Pancreas (tissue), 10 donors: ENCODE results near the gene ARID5B. TPM values are rescaled to one million over a fixed set of nuclear protein-coding genes. Genes with fewer than 3 reads are reported as not detected.

Source experiments
- ATAC-seq, 4 donors: fragments of 200-7000 bp; cut with Tn5 transposase; one replicate each; pipeline versions ENCODE4 v1.8.0 to v1.9.1; 2020; ENCODE audit warnings: mild to moderate bottlenecking in 4 of 4, moderate library complexity in 4 of 4
- DNase-seq, 6 donors: peaks; one replicate each; pipeline ENCODE4 v3.0.0-alpha.2; 2020
- FAIRE-seq: peaks from 2 replicates; lab custom pipeline; 2012; peaks lifted over from hg19 to GRCh38; lab: Jason Lieb, UNC
- H3K27ac ChIP-seq, 4 donors: fragments of 200-600 bp; sonication (generic); 1 replicate in 3 of 4; 2 replicates in 1 of 4; pipeline versions ENCODE4 v1.5.0 to v1.8.0; 2020
- H3K27me3 ChIP-seq, 4 donors: fragments of 200-600 bp; one replicate each; pipeline ENCODE4 v1.8.0; 2021
- H3K36me3 ChIP-seq, 3 donors: fragments of 200-600 bp; sonication (generic) in 1 of 3; one replicate each; pipeline versions ENCODE4 v1.5.0 to v1.8.0; 2020 to 2021
- H3K4me1 ChIP-seq, 3 donors: fragments of 200-600 bp; one replicate each; pipeline ENCODE4 v1.8.0; 2021
- H3K4me3 ChIP-seq, 4 donors: fragments of 200-600 bp; sonication (generic) in 2 of 4; one replicate each; pipeline versions ENCODE4 v1.5.0 to v1.8.0; 2020 to 2021
- H3K9me3 ChIP-seq, 4 donors: fragments of 200-600 bp; one replicate each; pipeline ENCODE4 v1.8.0; 2021
- CTCF ChIP-seq, 4 donors: fragments of 200-600 bp; sonication (generic) in 3 of 4; IDR thresholded peaks; one replicate each; pipeline versions ENCODE4 v1.5.0 to v1.8.0; 2021; ENCODE audit warnings: antibody characterized with exemption in 4 of 4
- WGBS, 2 donors: extraction: QIAGEN DNeasy Blood & Tissue Kit; methylation state at CpG; one replicate each; pipeline ENCODE4 v1.1.7; 2013; 5-methylcytosine and 5-hydroxymethylcytosine counted together
- intact Hi-C, 3 donors: fragments of 100-400 bp; cut with DNase I; formaldehyde crosslinking; loops; one replicate each; pipeline versions ENCODE4 v1.11.1 to v1.14.2; 2022
- polyA plus RNA-seq, 2 donors: library from polyadenylated mRNA; stranded (reverse); fragments of 200-250 nt; gene quantifications; one replicate each; pipeline ENCODE4 v1.2.3, GENCODE V29; 2013
- total RNA-seq, 6 donors: library from RNA; stranded (reverse); fragmentation: NEBNext Ultra II Directional in 4 of 6; extraction: Animal tissue kit (Norgen Biotek cat#: 25700) in 4 of 6; gene quantifications; one replicate each; pipeline versions ENCODE4 v1.2.1 to v1.2.4, GENCODE V29; 2021 to 2023
- donor health status: healthy with polysubstance abuse.
- donor health status: DM: no; HTN: no; CAD: no; lungs with moderate emphysema.
- donor health status: DM: no; HTN: no; CAD: no.
- donor health status: control.
- donor health status: control.
- donor health status: Bipolar disorder and iron deficiency.
- donor health status: DM: yes; HTN: yes; CAD: no.
- donor health status: DM: no; HTN: no; CAD: no.
- donor health status: DM: no; HTN: no; CAD: no.
- donor health status: DM: yes; HTN: yes; CAD: no.

ARID5B gene
- total and polyA plus RNA-seq, 8 donors = 2.6 to 13.0 (median 5.0) TPM

GRCh38 chr10:61903928-61904344 lies 2.4 kb downstream of the ARID5B start:
- Histone ChIP-seq H3K4me3 (peak overlapping the region; percentile 47 to 78 (median 70)), H3K4me1 (peaks cover 11 to 26% (median 19%) of the 10 kb centered on the region in 3 donors), H3K27ac (peak overlapping the region; percentile 88 to 99 (median 93)), H3K27me3 (no peaks in the 10 kb centered on the region), H3K9me3 (no peaks in the 10 kb centered on the region), H3K36me3 (no peaks in the 10 kb centered on the region)
- no peak for DNase-seq
- TF ChIP-seq CTCF (IDR thresholded peaks at IDR 0.05) = no peak
- 7% methylated on average over 7 of the region's 7 CpGs for WGBS, 2 donors
- intact Hi-C loops = no loop called here
- ATAC-seq = peak; percentile 2 to 32 (median 19)
- FAIRE-seq = no peak

- FAIRE-seq (no peak), DNase-seq (peak in 2 of 6 donors; percentile 19 to 20), ATAC-seq (peak in 1 of 4 donors; percentile 33)
- H3K27ac ChIP-seq = peak overlapping the region in 2 of 4 donors; percentile 95 to 99
- no peaks in the 10 kb centered on the region for H3K27me3 ChIP-seq
- WGBS, 2 donors = 43 to 46% methylated on average over 6 of the region's 6 CpGs
- peaks cover 11 to 20% (median 13%) of the 10 kb centered on the region in 3 donors for H3K4me1 ChIP-seq
- H3K4me3 ChIP-seq = peak overlapping the region in 2 of 4 donors; percentile 64 to 77
- TF ChIP-seq CTCF (IDR thresholded peaks at IDR 0.05) = no peak
- no peaks in the 10 kb centered on the region for H3K9me3 ChIP-seq
- no peaks in the 10 kb centered on the region for H3K36me3 ChIP-seq
- intact Hi-C loops = no loop called here
Observed at GRCh38 chr10:61904733-61905725, 3.5 kb downstream of the ARID5B start.

- ATAC-seq (no peak), FAIRE-seq (no peak), DNase-seq (no peak)
- Histone ChIP-seq H3K4me1 (peaks cover 11 to 20% (median 13%) of the 10 kb centered on the region in 3 donors), H3K27me3 (no peaks in the 10 kb centered on the region), H3K9me3 (no peaks in the 10 kb centered on the region), H3K27ac (no peak overlapping the region), H3K36me3 (no peaks in the 10 kb centered on the region), H3K4me3 (no peak overlapping the region)
- 49 to 53% methylated on average over 3 of the region's 3 CpGs for WGBS, 2 donors
- intact Hi-C loops = no loop called here
- no peak for TF ChIP-seq CTCF (IDR thresholded peaks at IDR 0.05)
Observed at GRCh38 chr10:61905837-61906561, 4.5 kb downstream of the ARID5B start.

- WGBS, 2 donors = 43 to 80% methylated on average over 2 of the region's 2 CpGs
- H3K27ac ChIP-seq = no peak overlapping the region
- no peak for FAIRE-seq
Observed at GRCh38 chr10:61906562-61906901, 5.0 kb downstream of the ARID5B start.

More at GRCh38 chr10:61906562-61906901, 5.0 kb downstream of the ARID5B start:
- H3K9me3 ChIP-seq = no peaks in the 10 kb centered on the region
- no peaks in the 10 kb centered on the region for H3K36me3 ChIP-seq
- DNase-seq (no peak), ATAC-seq (no peak)
- TF ChIP-seq CTCF (IDR thresholded peaks at IDR 0.05) = no peak
- intact Hi-C loops = no loop called here
- H3K4me1 ChIP-seq = peaks cover 11 to 20% (median 13%) of the 10 kb centered on the region in 3 donors
- H3K4me3 ChIP-seq = no peak overlapping the region
- H3K27me3 ChIP-seq = no peaks in the 10 kb centered on the region
